Body of pancreas (tissue), 4 donors: Measurements from ENCODE around the gene PRKAG2.

Source experiments
- POLR2A ChIP-seq, 3 donors: fragments of 450-650 bp; IDR thresholded peaks; one replicate each; pipeline ENCODE4 v1.6.1; 2016; ENCODE audit warnings: antibody characterized with exemption in 3 of 3, mild to moderate bottlenecking in 2 of 3
- TF ChIP-seq, protein P1 (sequence below), 7 experiments: fragments of 450-650 bp in 4 of 7; fragments of 200-600 bp in 3 of 7; sonication (generic) in 3 of 7; IDR thresholded peaks; one replicate each; pipeline ENCODE4 v1.5.1; 2016 to 2019; ENCODE audit warnings: antibody characterized with exemption in 7 of 7

DNA sequence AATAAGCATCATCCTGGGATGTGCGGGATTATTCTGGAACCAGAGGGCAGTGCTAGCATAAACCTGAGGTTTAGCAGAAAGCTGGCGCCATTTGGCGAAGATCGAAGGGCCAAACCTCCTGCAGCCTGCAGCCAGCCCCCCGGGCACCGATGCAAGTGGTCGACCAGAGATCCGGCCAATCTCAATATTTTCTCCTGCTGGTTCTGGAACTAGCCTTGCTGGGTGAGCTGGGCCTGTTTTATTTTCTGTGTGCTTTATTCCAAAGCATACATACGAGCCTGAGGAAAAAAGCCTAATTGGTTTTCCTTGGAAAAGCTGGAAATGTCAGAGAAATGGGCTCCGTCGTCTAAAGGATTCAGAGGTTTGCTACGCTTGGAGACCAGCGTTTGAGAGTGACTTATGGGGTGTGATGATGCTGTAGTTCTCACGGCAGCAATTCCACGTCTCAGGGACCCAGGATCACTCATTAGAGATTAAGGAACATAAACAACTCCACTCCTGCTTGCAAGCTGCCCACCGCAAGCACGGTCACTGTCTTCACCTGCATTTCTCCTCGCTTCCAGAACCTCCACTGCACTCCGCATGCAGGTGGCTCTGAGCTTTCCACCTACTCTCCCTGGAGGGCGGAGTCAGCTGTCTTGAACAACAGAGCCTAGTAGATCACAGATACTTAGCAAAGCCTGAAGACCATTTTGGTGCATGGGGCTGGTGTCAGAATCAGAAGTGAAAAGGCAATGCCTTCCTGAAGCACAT is 60.2 kb downstream of the PRKAG2 start:
- TF ChIP-seq, protein P1, sequence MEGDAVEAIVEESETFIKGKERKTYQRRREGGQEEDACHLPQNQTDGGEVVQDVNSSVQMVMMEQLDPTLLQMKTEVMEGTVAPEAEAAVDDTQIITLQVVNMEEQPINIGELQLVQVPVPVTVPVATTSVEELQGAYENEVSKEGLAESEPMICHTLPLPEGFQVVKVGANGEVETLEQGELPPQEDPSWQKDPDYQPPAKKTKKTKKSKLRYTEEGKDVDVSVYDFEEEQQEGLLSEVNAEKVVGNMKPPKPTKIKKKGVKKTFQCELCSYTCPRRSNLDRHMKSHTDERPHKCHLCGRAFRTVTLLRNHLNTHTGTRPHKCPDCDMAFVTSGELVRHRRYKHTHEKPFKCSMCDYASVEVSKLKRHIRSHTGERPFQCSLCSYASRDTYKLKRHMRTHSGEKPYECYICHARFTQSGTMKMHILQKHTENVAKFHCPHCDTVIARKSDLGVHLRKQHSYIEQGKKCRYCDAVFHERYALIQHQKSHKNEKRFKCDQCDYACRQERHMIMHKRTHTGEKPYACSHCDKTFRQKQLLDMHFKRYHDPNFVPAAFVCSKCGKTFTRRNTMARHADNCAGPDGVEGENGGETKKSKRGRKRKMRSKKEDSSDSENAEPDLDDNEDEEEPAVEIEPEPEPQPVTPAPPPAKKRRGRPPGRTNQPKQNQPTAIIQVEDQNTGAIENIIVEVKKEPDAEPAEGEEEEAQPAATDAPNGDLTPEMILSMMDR (IDR thresholded peaks at IDR 0.05): no peak
- TF ChIP-seq POLR2A (IDR thresholded peaks at IDR 0.05): no peak
